D721Med (cell line): ENCODE measurements around the gene SLC13A3.

Experiments
- DNase-seq: peaks from one replicate; pipeline ENCODE4 v3.0.0; 2011; ENCODE audit warnings: low spot score; ENCODE audit not compliant: insufficient read length
- FAIRE-seq: peaks from 2 replicates; lab custom pipeline; 2011; peaks lifted over from hg19 to GRCh38; lab: Jason Lieb, UNC
- TF ChIP-seq, protein P1 (sequence below): IDR thresholded peaks from 2 replicates; pipeline ENCODE4 v1.5.1; 2012; ENCODE audit warnings: mild to moderate bottlenecking, control low read depth; ENCODE audit not compliant: insufficient read depth; ENCODE audit errors: missing control alignments

SLC13A3 gene

GRCh38 chr20:46572790-46573189, 78.5 kb downstream of the SLC13A3 start:
- FAIRE-seq (no peak), DNase-seq (no peak)
- TF ChIP-seq, protein P1, sequence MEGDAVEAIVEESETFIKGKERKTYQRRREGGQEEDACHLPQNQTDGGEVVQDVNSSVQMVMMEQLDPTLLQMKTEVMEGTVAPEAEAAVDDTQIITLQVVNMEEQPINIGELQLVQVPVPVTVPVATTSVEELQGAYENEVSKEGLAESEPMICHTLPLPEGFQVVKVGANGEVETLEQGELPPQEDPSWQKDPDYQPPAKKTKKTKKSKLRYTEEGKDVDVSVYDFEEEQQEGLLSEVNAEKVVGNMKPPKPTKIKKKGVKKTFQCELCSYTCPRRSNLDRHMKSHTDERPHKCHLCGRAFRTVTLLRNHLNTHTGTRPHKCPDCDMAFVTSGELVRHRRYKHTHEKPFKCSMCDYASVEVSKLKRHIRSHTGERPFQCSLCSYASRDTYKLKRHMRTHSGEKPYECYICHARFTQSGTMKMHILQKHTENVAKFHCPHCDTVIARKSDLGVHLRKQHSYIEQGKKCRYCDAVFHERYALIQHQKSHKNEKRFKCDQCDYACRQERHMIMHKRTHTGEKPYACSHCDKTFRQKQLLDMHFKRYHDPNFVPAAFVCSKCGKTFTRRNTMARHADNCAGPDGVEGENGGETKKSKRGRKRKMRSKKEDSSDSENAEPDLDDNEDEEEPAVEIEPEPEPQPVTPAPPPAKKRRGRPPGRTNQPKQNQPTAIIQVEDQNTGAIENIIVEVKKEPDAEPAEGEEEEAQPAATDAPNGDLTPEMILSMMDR, result no peak

DNA sequence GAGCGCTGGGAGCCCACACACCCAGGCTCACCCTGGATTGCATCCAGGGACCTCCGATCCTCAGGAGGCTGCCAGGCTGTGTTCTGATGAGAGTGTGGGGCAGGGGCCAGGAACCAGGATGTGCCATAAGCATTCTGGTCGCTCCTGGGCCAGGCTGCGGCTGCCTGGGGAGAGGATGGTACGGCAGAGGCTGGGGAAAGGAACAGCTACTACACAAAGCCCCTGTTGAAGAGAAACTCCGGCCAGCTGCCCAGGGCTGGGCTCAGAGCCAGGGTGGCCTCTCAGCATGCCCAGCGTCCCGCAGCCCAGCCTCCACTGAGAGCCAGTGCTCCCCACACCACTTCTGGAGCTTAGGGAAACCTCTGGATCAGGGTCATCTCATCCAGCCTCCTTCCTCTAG, 79.1 kb downstream of the SLC13A3 start:
- no peak for DNase-seq
- TF ChIP-seq, protein P1, result no peak
- no peak for FAIRE-seq

DNA sequence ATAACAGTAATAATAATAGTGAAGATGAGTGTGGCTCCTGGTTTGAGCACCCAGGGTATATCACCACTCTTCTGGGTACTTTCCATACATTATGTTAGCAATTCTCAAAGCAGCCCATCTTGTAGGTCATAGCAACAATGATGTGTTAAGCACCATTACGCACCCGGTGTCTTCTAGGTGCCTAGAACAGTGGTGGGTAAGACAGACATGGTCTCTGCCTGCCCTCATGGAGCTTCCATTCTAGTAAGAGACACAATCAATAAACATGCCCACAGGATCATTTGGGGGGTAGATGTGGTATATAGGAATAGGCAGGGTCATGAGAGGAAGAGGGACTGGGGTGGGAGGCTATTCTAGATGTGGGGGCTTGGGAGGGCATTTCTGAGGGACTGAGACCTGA, 79.8 kb downstream of the SLC13A3 start:
- DNase-seq (no peak), FAIRE-seq (no peak)
- TF ChIP-seq, protein P1, result no peak

DNA sequence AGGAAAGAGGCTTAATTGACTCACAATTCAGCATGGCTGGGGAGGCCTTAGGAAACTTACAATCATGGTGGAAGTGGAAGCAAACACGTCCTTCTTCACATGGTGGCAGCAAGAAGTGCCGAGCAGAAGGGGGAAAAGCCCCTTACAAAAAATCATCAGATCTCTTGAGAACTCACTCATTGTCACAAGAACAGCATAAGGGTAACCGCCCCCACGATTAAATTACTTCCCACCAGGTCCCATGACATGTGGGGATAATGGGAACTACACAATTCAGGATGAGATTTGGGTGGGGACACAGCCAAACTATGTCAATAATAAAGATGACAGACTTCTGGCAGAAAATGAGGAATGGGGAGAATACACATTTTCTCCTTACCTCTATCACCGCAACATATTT, 80.3 kb downstream of the SLC13A3 start:
- TF ChIP-seq, protein P1, result no peak
- DNase-seq (no peak), FAIRE-seq (no peak)

DNA sequence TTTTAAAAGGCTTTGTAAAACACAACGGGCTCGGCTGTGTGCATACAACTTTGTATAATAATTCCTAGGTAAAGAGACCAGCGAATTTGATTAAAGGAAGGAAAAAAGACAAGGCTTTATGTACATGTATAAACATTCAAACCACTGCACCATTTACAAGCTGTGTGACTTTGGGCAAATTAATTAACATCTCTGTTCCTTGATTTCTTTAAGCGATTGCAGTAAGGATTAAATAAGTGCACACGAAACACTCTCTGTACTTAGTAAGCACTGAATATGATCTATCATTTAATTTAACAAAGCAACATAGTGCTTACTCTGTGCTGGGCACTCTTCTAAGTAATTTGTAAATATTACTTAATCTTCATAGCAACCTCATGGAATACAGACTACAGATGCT, 81.3 kb downstream of the SLC13A3 start:
- TF ChIP-seq, protein P1, result no peak
- DNase-seq (no peak), FAIRE-seq (no peak)

GRCh38 chr20:46568570-46569129, 82.6 kb downstream of the SLC13A3 start:
- FAIRE-seq, result no peak
- TF ChIP-seq, protein P1, result no peak
- DNase-seq, result no peak

DNA sequence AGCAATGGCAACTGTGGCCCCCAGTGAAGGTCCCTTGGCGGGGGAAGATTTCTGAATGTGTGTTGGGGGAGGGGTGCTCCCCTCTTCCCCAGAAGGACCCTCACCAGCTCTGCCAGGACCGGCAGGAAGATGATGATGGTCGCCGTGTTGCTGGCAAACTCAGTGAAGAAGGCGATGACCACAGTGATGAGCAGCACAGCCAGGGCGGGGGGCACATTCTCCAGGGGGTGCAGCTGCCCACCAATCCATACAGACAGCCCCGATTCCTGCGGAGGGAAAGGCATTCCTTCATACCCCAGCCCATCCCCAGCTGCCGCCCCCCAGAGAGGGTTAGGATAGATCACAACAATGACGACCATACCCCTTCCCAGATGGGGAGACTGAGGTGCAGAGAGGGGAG, 85.1 kb downstream of the SLC13A3 start:
- DNase-seq (no peak), FAIRE-seq (no peak)
- TF ChIP-seq, protein P1, result no peak
